Stimulated activated CD8-positive, alpha-beta memory T cell treated with anti-CD3 and anti-CD28 coated beads, Interleukin-7, amount 100 ng/mL, for 24 hours (primary cell): Measurements from ENCODE around the gene SSNA1.

ENCODE experiments used
- DNase-seq: peaks from one replicate; pipeline ENCODE4 v3.0.0-alpha.2; 2020; ENCODE audit warnings: low read depth

Gene SSNA1

GRCh38 chr9:137201205-137201868 lies 12.9 kb downstream of the SSNA1 start:
- no peak for DNase-seq

GRCh38 chr9:137202966-137203365 lies 14.5 kb downstream of the SSNA1 start:
- no peak for DNase-seq

DNA sequence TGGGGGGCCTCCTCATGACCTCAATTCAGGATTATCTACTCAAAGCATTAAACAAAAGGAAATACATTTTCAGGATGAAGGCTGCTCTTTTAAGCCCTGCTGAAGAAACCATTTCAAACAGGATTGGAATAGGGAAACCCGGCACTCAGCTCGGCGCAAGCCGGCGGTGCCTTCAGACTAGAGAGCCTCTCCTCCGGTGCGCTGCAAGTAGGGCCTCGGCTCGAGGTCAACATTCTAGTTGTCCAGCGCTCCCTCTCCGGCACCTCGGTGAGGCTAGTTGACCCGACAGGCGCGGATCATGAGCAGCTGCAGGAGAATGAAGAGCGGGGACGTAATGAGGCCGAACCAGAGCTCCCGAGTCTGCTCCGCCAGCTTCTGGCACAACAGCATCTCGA lies 16.3 kb downstream of the SSNA1 start:
- no peak for DNase-seq

- peak; percentile 95 for DNase-seq
Observed at GRCh38 chr9:137205126-137206069, 16.9 kb downstream of the SSNA1 start, which contains the start of the genes NDOR1 and TMEM203. Gene NDOR1 (plus strand): TSS chr9:137205700. CDS start chr9:137205778, 78 bp downstream. Gene TMEM203 (minus strand): TSS chr9:137205648. CDS start chr9:137205414, 234 bp downstream.

- no peak for DNase-seq
Observed at GRCh38 chr9:137206602-137207001, 18.1 kb downstream of the SSNA1 start.

DNA sequence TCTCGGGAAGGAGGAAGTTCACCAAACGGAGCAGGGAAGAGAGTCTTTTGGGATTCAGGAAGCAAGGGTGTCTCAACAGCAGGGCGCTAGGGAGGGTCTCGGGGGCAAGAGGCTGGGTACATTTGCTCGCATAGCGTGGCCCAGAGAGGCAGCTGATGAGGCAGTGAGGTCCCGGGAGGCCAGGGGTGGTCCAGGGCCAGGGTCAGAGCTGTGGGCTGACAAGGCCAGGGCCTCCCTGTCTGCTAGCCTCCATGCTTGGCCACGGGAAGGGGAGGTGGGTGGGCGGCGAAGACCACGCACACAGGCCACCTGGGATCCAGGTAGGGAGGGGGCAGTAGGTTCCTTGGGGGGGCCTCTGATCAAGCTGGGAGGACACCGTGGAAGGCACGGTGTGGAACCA lies 23.1 kb downstream of the SSNA1 start:
- DNase-seq, result no peak

DNA sequence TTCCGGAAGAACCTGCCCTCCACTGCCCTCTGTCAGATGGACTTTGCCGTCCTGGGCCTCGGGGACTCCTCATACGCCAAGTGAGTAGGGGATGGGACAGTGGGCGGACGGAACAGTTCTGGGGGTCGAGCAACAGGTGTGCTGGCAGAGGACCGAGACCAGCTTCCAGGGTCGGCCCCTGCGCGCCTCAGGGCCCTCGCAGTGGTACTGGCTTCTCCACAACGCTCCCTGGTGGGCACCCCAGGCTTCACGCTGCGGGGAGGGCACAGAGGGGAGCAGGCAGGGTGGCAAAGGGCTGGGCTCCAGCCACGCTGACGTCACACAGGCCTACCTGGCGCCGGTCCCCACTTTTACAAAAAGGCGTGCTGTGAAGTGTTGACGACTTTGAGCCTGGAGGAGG lies 24.0 kb downstream of the SSNA1 start:
- no peak for DNase-seq

DNA sequence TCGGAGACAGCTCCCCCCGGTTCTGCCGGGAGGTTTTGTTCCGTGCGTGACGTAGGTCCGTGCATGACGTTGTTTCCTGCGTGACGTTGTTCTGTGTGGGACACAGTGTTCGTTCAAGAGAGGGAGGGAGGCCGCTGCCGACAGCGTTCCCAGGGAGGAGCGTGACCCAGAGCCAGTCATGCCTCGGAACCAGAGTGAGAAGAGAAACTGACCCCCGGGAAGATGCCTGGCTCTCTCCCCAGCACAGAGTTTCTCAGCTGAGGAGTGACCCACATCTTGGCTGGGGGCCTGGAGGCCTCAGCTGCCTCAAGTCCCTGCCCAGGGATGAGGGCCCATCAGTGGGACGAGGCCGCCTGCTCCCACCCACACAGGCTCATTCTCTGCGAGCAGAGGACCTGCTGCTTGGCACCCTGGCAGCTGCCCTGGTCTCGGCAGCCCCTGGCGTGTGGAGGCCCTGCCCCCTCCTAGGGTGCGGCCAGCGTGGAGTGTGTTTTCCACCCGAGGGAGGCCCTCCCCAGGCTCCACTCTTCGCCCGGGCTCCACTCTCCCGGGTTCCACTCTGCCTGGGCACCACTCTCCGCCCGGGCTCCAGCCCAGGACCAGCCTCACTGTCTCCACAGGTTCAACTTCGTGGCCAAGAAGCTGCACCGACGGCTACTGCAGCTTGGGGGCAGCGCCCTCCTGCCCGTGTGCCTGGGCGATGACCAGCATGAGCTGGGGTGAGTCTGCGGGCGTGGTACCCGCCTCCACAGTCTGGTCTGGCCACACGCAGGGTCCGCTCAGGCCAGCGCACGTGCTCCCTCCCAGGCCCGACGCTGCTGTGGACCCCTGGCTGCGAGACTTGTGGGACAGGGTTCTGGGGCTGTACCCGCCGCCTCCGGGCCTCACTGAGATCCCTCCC lies 24.9 kb downstream of the SSNA1 start:
- DNase-seq, result no peak

DNA sequence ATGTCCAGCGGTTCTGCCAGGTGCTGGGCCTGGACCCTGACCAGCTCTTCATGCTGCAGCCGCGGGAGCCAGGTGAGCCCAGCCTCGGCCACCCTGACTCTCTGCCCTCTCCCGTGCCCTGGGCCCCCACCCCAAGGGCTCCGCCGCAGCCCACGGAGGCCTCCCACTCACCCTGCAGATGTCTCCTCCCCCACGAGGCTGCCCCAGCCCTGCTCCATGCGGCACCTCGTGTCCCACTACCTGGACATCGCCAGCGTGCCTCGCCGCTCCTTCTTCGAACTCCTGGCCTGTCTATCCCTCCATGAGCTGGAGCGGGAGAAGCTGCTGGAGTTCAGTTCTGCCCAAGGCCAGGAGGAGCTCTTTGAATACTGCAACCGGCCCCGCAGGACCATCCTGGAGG lies 26.1 kb downstream of the SSNA1 start:
- DNase-seq, result no peak

- DNase-seq, result no peak
Observed at GRCh38 chr9:137215196-137215986, 26.9 kb downstream of the SSNA1 start.

DNA sequence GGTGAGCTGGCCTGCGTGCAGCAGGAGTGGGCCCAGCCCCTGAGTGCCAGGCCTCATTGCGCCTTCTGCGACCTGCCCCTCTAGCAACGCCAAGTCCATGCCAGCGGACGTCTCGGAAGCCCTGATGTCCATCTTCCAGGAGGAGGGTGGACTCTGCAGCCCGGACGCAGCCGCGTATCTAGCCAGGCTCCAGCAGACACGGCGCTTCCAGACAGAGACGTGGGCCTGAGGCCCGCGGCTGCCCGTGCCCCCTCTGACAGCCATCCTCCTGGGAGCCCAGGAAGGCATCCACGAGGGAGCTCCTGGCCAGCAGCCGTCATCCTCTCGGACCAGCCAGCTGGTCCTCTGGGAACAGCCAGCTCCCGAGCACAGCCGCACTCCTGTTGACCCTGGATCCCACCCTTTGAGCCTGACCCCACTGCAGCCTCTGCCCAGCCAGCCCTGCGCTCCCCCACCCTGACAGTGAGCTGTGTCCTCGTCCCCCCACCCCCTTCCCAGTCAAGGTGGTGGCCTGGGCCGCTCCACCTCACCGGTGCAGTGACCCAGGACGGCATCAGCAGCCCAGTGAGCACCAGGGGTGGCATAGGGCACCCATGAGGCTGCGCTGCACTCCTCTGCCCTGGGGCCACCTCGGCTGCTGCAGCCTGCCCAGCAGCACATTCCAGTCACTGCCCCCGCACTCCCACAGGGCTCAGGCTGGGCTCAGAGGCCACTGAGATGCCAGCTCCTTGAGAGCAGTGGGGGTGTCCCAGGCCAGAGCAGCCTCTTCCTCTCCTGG lies 27.9 kb downstream of the SSNA1 start:
- no peak for DNase-seq

DNA sequence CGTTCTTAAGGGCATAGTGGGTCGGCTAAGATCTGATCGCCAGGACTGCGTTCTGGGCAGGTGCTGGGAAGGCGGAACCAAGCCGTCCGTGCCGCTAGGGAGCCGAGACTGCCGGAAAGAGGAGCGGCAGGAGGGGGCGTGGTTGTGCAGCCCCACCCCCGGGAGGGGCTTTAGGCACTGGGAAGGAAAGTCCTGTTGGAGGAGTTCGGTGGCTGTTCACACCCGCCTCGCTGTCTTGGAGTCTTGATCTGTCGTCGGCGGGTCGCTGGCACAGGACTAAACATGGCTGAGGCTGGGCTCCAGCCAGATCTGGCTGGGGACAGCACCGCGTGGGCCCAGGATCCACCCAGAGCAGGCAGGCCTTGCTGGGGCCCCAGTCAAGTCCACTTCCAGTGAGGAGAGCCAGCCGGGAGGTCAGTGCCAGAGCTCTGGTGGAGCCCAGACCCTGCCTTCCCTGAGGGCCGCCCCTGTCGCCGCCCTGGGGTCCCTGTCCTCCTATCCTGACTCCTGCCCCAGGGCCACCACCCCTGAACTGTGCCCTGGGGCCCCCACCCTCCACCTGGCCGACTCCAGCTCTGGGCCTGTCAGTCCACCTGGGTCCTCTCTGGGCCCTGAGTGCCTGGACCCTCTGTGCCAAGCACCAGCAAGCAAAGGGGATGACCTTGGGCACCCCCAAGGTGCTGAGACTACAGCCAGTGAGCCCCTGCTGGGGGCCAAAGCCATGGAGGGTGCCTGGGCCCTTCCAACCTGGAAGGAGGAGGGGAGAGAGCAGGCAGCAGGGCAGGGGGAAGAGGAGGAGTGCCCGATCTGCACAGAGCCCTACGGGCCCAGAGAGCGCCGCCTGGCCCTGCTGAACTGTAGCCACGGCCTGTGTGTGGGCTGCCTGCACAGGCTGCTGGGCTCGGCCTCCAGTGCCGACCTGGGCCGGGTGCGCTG lies 29.1 kb downstream of the SSNA1 start:
- DNase-seq, result no peak

DNA sequence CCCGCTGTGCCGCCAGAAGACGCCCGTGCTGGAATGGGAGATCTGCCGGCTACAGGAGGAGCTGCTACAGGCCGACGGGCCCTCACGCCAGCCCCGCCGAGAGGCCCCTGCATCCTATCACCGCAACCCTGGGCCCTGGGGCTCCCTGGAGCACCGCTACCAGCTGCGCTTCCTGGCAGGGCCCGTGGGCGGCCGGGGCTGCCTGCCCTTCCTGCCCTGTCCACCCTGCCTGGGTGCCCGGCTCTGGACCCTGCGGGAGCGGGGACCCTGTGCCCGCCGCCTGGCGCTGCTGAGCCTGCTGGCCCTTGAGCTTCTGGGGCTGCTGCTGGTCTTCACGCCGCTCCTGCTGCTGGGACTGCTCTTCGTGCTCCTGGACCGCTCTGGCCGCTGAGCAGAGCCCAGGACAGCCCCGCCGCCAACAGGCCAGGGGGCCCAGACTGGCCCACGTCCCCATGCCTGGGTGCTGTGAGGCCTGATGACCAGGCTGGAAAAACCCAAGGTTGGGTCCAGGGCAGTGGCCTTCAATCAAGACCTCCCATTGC lies 29.8 kb downstream of the SSNA1 start:
- DNase-seq, result no peak

DNA sequence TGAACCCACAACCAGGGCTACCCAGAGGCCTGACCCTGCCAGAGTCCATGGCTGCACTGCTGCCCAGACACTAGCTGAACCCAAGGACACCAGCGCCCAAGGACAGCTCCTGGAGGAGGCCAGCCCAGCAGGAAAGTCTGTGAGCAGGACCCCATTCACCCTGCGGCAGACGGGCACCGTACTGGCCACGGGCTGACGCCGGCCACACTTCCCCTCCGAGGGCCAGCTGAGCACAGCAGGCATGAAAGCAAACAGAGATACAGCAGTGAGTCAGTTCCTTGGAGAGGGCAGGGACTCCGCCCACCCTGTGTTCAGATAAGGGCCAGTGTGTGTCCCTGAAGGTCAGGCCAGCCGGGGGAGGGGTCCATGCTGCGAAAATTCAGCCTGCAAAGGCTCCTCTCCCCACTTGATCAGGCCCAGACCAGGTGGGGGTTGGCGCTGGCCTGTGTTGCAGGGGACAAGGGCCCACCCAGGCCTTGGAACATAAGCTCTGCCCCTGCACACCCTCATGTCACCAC lies 30.3 kb downstream of the SSNA1 start:
- DNase-seq, result no peak

GRCh38 chr9:137219757-137220316 lies 31.4 kb downstream of the SSNA1 start:
- DNase-seq, result no peak

DNA sequence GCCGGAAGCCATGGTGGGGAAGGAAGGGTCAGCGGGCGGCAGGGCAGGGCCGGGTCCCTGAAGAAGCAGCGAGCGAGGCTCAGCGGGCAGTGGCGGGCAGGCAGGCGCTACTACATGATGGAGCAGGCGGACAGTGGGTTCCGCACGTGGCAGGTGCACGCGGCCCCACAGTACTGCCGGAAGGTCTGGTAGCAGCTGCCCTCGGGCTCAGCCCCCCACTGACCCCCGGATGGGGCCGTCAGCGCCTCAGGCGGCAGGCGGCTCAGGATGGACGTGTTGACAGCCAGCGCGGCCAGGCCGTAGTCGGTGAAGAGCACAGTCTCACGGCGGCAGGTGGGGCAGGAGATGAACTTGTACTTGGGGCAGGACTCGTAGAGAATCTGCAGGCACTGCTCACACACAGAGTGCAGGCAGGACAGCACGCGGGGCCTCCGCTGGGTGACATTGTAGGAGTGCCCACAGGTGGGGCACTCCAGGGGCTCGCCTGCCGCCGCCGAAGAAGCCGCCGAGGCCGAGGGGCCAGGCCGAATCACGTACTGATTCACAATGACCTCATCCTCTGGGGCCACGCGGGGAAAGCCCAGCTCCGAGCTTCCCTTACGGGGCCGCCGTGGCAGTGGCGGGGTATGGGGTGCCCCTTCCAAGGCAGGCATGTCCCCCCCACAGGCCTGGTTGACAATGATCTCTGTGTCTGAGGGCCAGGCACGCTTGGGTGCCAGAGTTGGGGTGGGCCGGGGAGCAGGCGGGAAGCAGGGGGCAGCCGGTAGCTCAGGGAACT lies 32.0 kb downstream of the SSNA1 start:
- DNase-seq, result no peak

GRCh38 chr9:137221095-137221505 lies 32.6 kb downstream of the SSNA1 start:
- no peak for DNase-seq
